Hematopoietic multipotent progenitor cell (in vitro differentiated cells): ENCODE results near the gene TSC1. TPM values are rescaled to one million over a fixed set of nuclear protein-coding genes. Genes with fewer than 3 reads are reported as not detected.

Source experiments
- DNase-seq, 3 donors: peaks; one replicate each; pipeline ENCODE4 v3.0.0-alpha.2; 2011 to 2015; ENCODE audit warnings: low read depth in 2 of 3, low spot score in 2 of 3
- total RNA-seq: library from RNA; depleted of rRNA; stranded (reverse); fragments of >200 nt; gene quantifications from one replicate; pipeline ENCODE4 v1.2.3, GENCODE V29; 2012

Gene TSC1
- 33.9 TPM for total RNA-seq

DNA sequence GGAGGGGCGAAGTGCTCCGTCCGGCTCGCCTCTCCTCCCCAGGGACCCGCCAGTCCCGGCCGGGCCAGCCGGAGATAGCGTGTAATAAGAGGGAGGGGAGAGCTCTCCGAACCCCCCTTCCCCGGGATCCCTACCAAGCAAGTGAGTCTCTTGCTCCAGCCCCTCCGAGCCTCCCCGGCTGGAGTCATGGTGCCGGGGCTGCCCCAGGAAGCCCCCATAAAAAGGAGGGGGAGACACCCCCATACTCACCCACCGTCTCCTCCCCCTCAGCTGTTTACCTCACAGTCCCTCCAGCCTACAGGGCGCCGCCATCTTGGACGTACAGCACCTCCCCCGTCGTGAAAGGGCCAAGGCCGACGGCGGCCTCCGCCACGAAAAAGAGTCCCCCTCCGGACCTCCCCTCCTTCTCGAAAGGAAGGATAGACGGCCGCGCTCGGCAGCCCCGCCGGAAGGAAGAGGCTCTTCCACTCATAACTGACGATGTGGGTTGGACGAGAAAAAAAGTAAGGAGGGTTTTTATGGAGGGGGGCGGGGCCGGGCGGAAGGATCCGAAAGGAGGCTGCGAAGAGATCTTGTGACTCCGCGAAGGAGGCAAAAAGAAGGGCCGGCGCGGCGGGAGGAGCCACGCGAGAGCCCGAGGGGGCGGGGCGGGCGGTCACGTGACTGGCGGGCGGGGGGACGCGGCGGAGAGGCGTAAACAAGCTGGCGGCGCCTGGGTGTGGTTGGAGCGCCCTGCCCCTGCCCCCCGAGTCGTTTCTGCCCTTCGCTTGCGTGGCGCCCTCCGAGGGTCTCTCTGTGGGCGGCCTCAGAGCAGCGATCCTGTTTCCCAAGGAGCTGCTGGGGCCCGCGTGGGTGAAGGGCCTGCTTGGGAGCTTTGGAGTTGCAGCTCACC lies at the start of gene TSC1:
Gene TSC1 (minus strand): TSS at position 323 of the 892 bp plus-strand sequence. CDS start 15,744 bp downstream, outside the sequence.
- DNase-seq, result peak; percentile 85 to 97 (median 96)

DNA sequence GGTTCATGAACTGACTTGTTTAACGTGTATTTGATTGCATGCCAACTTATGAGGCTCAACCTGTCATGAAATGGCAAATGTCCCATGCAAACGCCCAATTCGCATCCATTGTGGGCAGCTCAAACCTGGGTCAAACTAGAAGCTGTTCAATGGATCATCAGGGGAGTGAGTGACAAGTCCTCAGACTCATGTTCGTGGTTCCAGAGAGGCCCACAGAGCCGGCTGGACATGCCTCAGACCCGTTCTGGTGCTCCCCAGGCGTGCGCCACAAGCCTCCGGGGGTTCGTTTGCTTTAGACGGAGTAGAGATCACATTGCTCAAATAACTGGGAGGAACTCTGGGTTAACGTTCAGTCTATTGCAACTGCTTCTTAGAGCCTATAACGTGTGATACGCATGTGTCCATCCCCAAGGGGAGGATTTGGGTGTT lies 49.1 kb upstream of the TSC1 start:
- DNase-seq, result no peak

DNA sequence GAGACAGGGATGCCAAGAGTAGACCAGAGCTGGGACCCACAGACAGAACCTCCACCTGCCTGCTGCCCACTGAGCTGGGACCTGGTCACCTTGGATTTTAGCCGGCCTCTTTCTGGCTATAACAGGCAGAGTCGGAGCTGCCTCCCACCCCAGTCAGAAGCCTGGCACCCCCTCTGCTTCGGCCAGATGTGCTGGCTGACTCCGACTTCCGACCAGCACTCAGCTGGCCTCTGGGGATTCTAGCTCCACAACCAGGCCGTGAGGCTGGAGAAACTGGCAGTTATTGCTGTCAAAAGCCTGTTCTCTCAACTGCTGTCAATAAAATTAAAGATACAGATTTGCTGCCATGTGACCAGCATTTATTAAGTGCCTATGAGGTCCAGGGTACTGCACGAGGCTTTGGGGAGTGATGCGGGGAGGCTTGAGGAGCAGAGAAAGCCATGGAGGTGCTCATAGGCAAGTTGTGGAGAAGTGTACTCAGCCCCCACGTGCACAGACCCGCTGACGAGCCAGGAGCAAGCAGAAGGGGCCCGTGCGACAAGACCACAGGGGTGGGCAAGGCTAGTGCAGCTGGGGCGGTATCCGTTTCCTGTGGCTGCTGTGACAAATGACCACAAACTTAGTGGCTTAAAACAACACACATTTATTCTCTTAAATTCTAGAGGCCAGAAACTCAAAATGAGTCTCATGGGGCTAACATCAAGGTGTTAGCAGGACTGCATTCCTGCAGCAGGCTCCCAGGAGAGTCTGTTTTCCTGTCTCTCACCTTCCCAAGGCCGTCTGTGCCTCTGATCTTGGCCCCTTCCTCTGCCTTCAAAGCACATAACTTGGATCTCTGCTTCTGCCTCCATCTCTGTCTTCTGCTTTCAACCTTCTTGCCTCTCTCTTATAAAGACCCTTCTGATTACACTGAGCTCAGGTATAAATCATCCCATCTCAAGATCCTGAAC lies 47.2 kb upstream of the TSC1 start:
- peak in 2 of 3 donors; percentile 84 to 92 for DNase-seq

DNA sequence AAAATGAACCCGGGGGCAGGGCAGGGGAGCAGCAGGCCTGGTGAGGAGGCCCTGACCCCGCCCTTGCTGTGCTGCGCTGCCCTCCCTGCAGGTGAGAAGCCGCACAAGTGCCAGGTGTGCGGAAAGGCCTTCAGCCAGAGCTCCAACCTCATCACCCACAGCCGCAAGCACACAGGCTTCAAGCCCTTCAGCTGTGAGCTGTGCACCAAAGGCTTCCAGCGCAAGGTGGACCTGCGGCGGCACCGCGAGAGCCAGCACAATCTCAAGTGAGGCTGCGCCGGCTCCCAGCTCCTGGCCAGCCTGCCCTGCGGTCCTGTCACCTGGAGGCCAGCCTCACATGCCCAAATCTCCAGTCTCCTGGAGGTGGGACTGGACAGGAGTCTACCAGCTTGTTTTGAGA lies 46.4 kb upstream of the TSC1 start:
- no peak for DNase-seq

DNA sequence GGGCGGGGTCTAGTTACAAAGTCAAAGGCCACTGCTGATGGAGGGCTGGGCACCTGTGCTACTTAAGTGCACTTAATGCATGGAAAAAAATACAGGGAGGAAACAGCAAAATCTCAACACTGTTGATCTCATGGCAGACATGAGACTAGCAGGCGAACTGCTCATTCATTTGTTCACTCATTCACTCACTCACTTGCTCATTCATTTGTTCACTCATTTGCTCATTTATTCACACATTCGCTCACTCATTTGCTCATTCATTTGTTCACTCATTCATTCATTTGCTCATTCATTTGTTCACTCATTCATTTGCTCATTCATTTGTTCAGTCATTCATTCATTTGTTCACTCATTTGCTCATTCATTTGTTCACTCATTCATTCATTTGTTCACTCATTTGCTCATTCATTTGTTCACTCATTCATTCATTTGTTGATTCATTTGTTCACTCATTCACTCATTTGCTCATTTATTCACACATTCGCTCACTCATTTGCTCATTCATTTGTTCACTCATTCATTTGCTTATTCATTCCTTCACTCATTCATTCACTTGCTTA lies 45.7 kb upstream of the TSC1 start:
- DNase-seq, result peak in 1 of 3 donors; percentile 73

DNA sequence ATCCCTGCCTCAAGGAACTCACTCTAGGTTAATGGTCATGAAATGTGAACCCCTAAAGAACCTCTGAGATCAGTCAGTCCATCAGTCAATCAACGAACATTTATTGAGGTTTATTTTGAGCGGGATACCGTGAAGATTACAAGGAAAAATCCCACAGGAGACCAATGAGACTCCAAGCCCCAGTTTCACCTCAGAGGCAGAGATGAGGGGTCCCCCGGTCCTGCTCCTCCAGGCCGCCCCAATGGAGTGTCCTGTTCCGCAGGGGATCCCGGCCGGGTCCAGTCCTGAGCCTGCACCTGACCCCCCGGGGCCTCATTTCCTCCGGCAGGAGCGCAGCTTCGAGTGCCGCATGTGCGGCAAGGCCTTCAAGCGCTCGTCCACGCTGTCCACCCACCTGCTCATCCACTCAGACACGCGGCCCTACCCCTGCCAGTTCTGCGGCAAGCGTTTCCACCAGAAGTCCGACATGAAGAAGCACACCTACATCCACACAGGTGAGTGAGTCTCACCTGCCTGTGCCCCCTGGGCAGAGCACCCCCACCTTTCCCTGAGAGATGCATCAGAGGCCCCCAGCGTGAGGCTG lies 45.1 kb upstream of the TSC1 start:
- DNase-seq, result no peak

DNA sequence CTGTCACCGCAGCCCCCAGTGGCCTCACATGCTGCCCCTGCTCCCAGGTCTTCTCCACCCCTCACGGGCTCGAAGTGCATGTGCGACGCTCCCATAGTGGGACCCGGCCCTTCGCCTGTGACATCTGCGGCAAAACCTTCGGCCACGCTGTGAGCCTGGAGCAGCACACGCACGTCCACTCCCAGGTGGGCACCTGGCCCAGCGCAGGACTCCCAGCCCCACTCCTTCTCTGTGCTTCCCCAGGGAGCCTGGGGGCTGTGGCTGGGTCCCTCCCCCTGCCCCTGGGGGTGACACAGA lies 44.5 kb upstream of the TSC1 start:
- no peak for DNase-seq

DNA sequence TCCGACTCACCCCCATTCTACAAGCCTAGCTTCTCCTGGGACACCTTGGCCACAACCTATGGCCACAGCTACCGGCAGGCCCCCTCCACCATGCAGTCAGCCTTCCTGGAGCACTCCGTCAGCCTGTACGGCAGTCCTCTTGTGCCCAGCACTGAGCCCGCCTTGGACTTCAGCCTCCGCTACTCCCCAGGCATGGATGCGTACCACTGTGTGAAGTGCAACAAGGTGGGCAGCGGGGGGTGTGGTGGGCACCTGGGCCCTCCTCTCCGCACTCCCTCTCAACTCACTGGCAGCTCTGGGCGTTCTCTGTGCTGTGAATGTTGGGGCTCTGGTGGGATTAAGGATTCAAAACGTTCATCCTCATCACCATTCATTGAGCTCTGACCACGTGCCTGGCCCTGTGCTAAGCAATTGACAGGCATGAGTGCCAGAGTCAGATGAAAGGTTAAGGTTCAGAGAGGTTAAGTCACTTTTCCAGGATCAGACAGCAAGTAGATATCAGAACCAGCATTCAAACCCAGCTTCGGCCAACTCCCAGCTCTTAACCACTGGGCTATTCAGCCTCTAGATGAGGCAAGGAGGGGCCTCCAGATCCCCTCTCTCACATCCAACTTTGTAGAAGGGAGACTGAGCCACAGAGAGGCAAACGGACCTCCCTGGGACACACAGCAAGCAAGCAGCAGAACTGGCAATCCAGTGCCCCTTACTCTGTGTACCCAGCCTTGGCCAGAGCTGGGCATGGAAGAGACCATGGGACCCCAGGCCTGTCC lies 44.0 kb upstream of the TSC1 start:
- no peak for DNase-seq

DNA sequence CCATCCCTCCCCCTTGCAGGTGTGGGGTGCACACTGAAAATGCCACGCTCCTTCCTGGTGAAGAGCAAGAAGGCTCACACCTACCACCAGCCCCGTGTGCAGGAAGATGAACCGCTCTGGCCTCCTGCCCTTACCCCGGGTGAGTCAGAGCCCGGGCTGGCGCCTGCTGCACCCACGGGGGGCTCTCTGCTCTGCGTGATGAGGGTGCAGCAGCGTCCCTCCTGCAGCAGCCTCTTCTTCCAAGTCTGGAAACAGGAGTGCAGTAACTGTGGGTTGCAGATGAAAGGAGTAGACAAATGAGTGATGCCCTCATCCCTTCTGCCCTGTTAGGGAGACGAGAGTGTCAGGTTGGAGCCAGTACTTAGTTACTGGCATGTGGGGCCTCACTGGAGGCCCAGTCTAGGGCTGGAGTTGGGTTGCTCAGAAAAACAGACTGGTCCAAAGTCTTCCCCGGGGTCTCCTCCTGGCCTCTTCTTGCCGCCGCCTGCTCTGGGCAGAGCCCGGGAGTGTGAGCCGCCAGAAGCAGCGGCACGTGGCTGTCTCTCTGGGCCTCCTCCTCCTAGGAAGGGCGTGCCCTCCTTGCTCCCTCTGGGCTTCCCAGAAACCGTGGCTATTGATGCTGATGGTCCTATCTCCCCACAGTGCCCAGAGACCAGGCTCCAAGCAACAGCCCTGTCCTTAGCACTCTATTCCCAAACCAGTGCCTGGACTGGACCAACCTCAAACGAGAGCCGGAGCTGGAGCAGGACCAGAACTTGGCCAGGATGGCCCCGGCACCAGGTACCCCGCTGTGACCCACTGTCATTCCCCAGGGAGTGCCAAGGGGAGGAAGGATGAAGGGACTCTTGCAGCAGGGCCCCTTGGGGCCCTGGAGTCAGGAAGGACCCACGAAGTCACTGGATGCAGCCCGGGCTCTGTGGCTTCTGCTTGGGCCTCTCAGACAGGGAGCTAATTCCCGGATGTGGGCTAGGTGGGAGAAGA lies 42.5 kb upstream of the TSC1 start:
- DNase-seq, result no peak

DNA sequence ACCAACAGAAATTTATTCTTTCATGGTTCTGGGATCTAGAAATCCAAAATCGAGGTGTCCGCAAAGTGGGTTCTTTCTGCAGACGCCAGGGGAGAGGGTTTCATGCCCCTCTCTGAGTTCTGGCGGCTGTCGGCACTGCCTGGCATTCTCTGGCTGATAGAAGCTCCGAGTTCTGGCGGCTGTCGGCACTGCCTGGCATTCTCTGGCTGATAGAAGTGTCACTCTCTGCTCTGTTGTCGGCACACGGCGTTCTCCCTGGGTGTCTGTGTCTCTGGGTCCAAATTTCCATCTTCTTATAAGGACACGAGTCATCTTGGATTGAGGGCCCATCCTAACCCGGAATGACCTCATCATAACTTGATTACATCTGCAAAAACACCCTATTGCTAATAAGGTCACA lies 41.7 kb upstream of the TSC1 start:
- DNase-seq, result no peak

DNA sequence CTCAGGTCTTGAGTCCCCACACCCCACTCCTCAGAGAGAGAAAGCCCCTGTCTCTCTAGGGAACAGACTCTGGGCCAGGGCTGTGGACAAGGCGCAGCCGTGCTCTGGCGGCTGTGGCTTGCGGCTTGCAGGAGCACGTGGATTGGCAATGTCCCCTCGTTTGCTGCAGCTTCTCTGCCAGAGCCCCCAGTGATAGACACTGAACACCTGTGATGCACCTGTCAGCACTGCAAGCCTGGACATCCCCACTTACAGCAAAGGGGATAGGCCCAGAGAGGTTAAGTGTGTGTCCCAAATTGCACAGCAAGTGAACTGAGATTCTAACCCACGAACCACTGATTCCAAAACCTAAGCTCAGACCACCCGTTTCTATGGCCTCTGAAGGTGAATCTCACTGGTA lies 41.1 kb upstream of the TSC1 start:
- DNase-seq, result no peak

DNA sequence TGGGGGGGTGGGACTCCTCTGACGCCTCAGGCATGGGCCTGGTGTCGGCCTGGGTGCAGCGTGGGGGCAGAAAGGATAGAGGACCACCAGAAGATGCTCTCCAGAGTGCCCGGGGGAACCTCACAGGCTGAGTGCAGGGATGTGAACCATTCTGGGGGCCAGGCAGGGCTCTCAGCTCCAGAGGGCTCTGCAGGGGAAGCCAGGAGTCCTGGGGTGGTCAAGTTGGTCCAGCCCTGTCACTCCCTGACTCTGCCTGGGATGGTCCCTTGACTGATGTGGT lies 40.6 kb upstream of the TSC1 start:
- no peak for DNase-seq

DNA sequence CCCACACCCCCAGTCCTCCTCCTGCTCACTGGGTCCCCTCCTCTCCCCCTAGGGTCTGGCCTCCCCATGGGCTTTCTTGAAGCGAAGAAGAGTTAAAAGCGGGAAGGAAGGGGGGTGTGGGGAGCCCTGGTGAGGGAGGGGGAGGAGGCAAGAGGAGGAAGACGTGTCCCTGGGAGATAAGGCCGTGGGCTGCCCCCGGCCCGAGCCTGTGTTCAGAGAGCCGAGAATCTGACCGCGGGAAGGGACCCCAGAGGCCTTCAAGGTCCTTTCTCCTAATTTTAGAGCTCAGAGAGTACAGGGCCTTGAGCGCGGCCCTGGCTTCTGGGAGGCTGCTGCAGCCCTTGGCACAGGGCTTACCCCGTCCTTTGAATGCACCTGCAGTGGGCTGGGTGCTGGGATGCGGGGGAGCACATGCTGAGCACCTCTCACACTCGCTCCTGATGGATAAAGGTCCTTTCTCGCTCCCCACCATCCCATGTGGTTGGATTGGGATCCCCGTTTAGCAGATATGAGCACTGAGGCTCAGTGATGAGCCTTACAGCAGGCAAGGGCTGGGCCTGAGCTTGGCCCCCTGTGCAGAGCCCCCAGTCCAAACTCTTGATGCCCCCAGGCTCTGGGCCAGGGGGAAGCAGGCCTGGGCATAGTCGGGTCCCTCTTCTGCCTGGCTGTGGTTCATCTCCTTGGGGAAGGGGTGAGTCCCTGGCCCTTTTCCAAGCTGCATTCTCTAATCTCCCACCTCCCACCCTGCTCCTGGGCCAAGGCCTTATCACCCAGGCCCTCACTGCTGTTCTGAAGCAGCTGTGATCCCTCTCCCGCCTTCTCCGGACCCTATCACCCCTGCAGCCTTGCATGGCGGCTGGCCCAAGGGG lies 40.0 kb upstream of the TSC1 start:
- DNase-seq, result peak in 1 of 3 donors; percentile 74

DNA sequence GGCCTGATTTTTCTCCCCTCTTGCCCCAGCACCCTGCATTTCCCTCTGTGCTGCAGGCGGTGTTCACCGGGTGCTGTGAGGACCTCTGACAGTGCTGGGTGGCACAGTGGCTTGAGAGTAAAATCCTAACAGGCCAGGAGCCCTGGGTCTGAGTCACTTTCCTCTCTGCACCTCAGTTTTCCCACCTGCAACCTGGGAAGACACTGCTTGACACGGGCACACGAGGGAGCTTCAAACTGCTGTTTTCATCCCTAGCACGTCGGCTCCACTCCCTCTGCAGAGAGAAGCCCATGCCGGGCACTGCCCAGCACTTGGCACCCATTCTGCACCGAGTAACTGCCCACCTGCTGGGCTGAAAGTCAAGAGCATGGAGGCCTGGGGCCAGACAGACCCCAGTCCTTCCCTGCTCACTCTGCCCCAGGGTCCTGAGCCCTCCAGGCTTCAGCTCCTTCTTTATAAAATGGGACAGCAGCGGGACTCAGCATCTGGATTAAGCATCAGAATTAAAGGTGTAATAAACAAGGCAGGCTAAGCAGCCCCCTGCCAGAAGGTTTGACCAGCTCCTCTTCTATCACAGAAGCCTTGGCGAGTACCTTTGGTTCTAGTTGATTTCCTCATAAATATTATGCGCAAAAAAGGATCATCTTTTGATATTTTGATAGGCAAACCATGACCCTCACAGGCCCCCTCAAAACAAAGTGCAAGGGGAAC lies 39.2 kb upstream of the TSC1 start:
- DNase-seq, result no peak

DNA sequence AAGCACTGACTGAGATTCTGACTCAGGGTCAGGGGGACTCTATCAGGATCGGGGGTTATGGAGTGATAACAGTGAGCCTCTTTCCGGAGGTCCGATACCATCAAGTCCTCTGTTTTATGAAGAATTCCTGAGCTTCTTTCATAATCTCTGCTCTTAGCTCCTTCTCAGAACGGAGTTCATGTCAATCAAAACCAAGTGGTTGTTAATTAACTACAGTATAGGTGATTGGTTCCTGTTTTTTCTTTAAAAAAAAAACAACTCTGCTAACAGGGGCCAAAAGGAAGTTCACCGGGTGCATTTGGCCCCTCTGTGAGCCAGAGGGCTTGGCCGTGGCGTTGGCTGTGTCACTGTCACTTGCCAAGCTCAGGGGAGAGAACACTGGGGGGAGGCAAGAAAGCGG lies 38.0 kb upstream of the TSC1 start:
- DNase-seq, result peak in 2 of 3 donors; percentile 55 to 65

DNA sequence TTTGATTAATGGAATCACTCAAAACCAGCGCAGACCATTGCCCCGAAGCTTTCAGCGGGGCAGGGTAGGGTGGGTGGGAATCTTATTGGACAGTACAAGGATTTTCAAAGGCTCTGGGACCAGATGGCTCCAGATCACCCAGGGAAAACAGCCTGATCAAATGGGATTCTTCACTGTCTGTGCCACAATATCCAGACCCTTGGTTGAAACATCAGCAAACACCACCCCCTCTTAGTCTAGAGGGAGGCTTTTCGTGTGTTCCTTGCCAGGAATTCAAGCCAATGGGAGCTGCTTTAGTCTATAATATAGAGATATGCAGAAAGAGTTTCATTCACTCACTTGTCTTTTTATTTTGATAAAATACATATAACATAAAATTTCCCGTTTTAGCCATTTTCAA lies 35.7 kb upstream of the TSC1 start:
- DNase-seq, result no peak

DNA sequence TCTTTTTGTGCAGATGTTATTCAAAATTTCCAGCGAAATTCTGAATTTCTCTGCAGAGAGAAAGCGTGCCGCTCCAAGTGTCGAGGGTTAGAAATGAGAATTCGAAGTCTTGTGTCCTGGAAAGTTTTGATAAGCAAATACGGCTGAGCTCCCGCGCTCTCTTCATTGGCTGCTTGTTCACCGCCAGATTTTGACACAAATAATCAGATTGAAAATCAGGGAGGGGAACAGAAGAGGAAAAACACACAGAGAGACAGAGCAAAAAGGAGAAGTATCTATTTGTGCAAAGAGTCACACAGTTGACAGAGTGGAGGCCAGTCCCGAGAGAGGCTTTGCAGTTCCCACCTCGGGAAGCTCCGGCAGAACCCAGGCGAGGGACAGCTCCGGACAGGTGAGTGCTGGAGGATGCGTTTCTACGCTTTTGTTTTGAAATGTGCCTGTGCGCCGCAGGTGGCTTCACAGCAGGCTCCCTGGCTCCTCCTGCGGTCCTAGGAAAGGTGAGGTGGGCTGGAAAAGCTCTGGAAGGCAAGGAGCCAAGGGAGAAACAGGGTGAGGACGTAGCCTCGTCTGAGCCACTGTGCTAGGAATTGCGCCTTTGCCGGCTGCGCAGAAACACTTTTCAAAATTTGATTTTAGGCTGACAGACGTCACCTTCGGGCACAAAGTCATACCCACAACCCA lies 34.2 kb upstream of the TSC1 start, which contains the start of gene GFI1B:
Gene GFI1B (plus strand): TSS at position 244 of the 681 bp plus-strand sequence. CDS start 7,985 bp downstream, outside the sequence.
- peak in 2 of 3 donors; percentile 44 to 64 for DNase-seq
